GM19397 (cell line): ENCODE results near the gene FBXW12.
"Not testable (repeated sequence)": the region's sequence is repeated elsewhere in the genome, so short reads cannot be mapped to it uniquely, and the experiment has no call there.

Source experiments
- ATAC-seq: cut with Tn5 transposase; IDR thresholded peaks from one replicate; pipeline ENCODE4 v1.9.1; 2021; ENCODE audit warnings: mild to moderate bottlenecking, moderate library complexity; ENCODE audit not compliant: unreplicated experiment

The FBXW12 gene, protein sequence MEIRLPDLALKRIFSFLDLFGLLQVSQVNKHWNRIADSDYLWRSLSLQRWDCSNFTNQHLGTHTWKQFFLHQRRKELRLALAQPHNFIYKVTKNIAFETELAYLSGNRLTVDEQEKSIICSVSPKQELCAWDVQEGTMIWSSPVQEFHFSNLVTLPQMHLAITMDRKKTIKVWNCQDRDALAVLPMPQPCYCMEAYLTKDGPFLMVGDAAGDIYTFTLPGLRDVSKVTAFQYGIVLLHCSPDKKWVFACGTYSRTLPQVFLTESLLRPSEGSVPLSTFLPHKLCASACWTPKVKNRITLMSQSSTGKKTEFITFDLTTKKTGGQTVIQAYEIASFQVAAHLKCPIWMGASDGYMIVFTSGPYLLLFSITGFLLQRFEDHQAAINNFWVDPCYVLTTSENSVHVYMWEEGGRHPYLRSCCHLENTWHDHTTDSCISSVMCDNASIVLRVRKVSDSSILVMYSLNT

DNA sequence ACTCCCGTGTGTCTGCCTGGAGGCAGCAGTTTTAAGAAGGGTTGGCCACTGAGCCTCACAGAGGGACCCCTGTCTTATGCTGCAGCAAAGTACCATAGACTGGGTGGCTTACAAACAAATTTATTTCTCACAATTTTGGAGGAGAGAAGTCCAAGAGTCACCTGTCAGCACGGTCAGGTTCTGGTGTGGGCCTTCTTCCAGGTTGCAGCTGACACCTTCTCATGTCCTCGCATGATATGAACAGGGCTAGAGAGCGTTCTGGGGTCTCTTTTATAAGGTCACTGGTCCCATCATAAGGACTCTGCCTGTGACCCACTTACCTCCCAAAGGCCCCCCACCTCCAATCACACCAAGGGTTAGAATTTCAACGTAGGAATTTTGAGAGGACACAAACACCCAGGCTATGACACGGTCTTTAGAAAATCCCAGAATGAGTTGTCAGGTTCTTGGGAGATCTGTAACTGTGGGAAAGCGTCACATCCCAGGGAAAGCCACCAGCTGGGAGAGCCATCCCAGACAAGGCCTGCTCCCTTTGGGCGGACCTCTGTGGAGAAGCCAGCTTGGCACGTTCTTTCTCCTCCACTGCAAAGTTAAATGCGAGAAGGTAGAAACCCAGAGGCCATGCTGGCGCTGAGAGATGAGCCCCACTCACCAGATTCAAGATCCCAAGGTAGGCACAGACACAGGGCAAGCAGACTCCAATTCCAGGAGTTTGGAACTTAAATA, at the start of gene FBXW12:
TSS of gene FBXW12 (plus strand) at position 569 of the 726 bp plus-strand sequence. CDS start 549 bp downstream, outside the sequence.
- no peak for ATAC-seq

DNA sequence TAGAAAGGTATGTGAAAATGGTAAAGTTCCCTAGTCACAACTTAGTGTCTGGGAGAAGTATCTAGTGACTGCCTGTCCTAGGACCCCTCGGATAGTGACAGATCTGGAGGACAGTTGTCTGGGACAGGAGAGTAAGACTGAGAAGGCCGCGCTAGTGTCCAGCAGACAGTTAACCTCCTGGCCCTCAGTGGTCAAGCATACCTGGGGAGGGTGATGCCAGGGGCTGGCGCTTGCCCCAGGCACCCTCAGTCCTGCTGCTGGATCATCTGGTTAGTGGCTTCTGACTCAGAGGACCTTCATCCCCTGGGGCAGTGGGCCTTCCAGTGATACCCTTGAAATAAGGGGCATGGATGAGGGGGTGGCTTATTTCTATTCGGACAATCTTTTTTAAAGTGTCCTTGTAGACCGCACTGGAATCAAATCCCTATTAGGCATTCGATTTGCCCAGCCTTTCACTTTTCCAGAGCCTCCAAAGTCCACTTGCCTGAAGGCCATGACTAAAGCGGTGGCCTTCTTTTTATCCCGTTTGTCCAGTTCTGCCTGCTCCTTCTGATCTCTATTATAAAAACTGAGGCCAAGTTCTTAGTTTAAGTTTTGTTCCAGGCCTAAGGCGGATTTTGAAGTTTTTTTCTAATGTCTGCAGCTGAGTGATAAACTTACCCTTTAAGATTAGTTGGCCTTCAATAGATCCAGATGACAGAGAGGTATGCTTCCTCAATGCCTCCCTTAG, 40.1 kb upstream of the FBXW12 start:
- not testable (repeated sequence) for ATAC-seq

DNA sequence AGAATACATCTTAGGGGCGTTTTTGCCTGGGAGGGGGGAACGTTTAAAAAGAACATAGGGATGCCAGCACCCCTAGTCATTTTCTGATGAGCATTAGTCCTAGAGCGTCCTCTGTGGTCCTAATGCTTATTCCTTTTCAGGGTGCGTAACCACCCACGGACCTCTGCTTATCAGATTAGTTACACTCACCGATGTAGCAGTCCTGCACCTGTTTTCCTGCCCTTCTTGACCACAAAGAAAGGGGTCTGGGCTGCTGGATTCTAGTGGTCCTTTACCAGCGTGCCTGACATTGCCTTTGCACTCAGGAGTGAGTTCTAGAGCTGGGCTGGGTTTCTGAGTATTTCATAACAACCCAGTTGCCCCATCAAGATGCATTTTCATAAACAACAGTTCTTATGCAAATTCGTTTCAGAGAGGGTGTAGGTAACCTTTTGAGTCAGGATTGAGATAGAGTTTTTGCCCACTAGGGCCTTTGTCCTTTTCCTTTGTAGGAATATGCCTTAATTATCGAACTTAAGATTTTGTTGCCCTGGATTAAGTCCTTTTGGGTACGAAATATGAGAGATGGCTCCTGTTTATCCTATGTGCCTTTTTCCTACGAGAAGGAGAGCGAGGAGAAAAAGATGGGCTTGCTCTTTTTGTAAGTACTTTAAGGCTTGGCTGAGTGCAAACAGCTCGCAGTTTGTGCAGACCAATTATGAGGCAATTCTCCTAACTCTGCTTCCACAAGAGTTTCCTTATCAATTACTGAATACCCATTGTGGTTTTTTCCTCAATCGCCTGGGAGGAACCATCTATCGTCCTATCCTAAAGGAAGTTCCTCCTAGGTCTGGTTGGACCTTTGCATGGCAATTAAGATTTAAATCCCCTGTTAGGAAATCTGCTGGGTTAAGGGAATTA, 38.4 kb upstream of the FBXW12 start, which contains the start of gene SPINK8:
TSS of gene SPINK8 (minus strand) at position 316 of the 900 bp plus-strand sequence. CDS start 5,320 bp downstream, outside the sequence.
- ATAC-seq, result not testable (repeated sequence)

DNA sequence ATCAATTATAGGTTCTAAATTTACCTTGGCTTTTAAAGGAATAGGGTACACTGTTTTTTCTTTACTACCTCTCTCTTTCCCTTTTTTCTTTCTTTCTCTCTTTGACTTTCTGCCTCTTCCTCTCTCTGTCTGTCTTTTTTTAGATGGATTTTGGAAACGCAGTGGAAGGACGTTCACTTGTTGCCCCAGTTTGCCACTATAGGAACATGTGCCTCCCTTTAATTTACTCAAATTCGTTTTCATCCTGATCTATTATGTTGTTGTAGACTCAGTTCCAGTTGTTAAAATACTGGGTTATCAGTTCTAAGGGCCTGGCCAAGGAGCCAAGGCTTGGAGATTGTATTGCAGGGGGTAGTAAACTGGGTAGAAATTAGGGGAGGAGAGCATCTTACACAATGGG, 37.4 kb upstream of the FBXW12 start:
- ATAC-seq, result no peak

DNA sequence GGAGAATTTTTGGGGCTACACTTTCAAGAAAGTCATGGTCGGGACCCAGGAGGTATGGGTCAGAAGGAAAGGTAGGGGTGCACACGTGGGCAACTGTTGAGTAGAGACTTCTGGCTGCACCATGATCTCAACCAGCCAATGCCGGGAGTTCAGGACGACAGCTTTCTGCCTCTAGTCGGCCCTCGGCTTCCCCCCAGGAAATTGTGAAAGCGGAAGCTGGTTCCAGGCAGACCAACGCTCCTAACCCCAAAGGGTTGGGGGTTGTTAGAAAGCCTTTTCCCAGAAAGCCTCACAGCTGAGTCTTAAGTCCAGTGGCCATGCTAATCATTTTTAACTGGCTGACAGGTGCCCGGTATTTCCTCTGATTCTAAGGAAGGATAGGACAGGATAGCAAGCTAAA, 36.7 kb upstream of the FBXW12 start:
- not testable (repeated sequence) for ATAC-seq

DNA sequence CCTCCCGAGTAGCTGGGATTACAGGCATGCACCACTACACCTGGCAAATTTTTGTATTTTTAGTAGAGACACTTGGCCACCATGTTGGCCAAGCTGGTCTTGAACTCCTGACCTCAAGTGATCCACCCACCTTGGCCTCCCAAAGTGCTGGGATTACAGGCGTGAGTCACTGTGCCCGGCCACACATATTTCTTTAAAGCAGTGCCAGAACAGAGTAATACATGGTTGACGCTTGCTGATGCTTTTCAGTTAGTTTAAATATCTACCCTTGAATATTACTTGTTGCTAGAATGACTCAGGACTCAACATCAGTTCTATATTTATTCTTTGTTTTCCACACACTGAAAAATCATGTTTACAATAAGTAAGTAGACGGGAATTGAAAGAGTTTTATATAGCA, 34.5 kb upstream of the FBXW12 start:
- ATAC-seq, result not testable (repeated sequence)

DNA sequence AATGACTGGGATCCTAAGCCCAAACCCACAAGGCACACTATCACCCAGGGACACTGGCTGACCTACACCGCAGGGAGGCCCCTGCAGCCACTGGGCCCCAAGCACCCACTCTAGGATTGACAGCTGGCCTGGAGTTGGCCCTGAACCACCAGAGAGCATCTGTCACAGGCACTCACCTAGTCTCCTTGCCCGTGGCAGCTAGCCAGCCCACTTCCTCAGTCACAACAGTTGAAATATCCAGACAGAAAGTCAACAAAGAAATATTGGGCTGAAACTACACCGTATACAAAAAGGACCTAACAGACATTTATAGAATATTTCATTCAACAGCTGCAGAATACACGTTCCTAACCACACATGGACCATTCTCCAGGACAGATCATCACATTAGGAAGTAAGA, 33.4 kb upstream of the FBXW12 start:
- no peak for ATAC-seq

DNA sequence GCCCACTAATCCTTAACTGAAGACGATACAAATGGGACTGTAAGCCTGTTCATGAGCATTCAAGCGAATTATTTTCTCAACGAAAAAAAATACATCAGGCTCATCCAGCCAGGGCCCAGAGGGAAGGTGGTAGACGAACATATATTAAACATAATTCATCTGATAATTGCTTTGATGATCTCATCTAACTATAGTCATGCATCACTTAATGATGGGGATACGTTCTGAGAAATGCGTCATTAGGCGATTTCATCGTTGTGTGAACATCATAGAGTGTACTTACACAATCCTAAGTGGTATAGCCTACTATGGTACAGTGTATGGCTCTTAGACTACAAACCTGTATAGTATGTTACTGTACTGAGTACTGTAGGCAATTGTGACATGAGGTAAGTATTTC, 28.6 kb upstream of the FBXW12 start:
- ATAC-seq, result no peak

DNA sequence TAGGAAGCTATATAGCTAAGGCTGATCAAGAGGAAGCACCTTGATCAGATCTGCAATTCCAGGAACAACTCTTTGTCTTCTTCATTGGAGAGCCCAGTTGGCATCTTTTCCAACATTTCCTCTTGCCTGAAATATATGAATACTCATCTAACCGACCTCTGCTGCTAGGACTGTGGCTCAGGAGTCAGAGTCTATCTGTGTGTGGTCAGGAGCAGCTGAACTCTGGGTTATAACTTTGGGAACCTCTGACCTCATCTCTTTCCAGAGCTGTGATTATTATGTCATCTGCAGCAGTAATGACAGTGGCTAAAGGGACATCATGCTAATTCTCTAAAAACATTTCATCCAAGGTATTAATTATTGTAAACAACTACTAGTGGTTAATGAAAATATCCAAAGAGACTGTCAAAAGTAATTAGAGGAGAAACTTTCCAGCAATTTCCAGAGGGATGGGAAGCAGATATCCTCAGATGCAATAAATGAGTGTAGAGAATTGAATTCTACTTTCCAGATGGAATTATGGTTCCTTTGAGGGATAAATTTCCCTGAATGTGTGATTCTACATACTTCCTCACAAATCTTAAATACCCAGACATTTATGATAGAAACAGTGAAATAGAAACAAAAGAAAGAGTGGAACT, 27.0 kb upstream of the FBXW12 start:
- no peak for ATAC-seq

DNA sequence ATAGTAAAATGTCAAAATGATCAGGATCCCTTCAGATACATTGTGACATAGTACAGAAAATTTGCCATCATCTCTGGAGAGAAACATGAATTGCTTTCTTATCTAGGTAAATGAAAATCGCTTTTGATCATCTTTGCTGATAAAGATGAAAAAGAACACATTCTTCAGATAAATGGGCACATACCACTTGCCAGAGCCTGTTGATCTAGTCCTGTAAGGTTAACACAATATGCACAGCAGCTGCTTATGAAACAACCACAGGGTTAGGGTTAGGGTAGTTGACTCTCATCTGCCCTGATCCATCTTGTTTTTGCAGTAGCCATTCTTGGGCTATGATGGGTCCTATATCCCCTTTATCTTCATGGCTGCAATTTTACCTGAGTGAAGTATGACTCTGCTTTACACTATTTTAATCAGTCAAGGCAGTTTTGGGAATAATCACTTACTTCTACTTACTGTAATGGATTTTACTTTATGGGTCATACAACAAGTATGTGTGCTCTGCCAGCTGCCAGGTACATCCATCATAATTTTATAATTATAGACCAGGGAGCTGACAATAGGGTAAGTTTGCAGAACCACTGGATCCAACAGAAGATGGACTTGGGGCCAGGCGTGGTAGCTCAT, 26.0 kb upstream of the FBXW12 start:
- no peak for ATAC-seq

DNA sequence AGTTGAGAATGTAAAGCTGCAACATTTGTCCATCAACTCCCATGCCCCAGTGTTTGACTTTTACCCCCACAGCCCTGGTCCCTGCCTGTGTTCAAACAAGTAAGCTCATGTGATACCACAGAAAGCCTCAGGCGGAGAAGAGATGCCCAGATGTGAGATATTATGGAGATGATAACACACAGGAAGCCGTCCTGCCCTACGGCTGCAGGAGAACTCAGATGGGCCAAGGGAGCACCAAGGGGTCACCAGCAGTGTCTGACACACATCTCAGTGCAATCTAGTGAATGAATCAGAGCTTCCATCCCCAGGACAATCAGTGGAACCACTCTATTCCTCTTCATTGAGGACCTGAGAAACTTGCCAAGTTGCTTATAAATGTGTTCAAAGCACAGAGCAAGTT, 24.5 kb upstream of the FBXW12 start:
- no peak for ATAC-seq

DNA sequence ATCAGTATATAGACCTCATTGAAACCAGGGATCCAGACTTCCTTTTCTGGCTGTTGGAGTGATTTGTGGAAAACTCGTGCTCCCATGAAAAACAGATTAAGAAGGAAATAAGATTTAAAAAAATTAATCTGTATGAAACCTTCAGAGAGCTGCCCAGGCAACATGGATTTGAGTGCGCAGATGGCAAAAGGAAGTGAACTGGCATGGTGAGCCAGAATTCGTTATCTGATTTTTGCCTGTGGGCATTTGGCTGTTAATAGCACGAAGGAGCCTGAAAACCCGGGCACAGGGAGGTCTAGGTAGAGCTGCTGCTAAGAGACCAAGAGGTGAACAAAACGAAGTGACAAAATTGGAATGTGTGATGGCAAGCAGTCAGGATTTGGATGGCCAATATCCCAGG, 19.5 kb upstream of the FBXW12 start:
- ATAC-seq, result no peak

DNA sequence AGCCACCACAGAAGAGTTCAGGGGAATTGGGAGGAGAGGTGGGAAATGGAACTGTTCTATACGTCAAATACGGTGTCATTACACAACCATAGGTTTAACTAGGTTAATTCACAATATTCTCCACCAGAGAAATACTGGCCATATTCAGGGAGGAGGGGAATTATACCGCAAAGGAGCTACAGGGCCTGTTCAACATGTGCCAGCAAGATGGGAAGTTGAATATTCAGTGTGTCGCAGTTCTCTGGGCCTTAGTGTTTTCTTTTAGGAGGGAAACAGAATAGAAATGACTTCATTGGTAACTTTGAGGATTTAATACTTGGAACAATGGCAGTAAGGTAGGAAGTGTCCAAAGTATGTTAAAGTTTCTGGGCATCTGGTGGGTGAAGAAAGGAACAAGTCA, 18.0 kb upstream of the FBXW12 start:
- ATAC-seq, result no peak

DNA sequence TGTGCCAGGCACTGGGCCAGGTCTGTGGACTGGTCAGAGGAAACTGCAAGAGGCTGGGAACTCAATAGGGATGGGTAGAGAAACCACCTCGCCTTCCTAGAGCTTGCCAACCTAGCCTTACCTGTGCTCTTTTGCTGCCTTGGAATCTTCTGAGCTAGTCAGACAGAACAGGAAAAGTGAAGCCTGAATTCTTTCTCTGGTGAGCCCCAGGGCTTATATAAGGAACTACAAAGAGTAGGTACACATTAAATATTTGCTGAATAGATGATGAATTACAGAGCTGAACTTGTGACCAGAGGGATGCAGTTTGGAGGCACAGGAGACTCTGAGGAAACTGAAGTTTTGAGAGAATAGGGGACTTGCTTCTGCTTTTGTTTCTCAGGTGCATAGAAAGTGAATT, 15.6 kb upstream of the FBXW12 start:
- no peak for ATAC-seq

DNA sequence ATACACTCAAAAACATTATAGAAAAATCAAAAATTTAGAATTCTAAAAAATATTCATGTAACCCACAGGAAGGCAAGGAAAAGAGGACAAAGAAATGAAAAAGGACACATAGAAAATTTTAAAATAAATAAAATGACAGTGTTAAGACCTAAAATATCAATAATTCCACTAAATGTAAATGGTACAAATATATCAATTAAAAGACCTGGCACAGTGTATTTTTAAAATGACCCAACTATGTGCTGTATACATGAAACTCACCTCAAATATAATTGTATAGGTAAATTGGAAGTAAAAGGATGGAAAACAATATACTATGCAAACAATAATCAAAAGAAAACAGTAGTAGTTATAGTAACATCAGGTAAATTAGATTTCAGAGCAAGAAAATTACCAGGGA, 10.1 kb upstream of the FBXW12 start:
- ATAC-seq, result no peak

DNA sequence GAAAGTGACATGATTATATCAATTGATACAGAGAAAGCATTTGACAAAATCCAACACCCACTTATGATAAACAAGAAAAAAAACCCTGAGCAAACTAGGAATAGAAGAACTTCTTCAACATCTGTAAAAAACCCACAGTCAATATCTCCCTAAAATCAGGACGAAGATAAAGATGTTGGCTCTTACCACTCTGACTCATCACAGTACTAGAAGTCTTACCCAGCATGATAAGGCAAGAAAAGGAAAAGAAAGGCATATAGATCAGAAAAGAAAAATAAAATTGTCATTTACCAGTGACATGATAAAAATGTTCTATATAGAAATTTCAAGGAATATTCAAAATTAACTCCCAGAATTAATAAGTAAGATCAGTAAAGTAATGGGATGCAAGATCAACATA, 7.2 kb upstream of the FBXW12 start:
- ATAC-seq, result no peak

DNA sequence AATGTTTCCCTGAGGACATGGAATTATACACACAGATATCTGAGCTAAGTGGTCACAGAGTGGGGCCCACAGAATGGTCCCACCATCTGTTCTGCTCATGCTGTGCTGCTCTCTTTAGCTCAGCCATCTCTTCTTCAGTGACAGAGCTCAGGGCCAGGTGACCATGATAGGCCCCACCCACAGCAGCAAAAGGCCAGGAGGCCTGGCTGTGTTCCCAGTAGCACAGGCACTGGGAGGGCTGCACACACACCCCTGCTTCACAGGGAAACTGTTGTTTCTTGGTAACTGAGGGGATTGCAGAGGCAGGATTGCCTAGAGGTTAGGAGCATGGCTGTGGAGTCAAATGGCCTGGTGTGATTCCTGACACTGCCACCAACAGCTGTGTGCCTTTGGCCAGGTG, 4.8 kb upstream of the FBXW12 start:
- ATAC-seq, result no peak

DNA sequence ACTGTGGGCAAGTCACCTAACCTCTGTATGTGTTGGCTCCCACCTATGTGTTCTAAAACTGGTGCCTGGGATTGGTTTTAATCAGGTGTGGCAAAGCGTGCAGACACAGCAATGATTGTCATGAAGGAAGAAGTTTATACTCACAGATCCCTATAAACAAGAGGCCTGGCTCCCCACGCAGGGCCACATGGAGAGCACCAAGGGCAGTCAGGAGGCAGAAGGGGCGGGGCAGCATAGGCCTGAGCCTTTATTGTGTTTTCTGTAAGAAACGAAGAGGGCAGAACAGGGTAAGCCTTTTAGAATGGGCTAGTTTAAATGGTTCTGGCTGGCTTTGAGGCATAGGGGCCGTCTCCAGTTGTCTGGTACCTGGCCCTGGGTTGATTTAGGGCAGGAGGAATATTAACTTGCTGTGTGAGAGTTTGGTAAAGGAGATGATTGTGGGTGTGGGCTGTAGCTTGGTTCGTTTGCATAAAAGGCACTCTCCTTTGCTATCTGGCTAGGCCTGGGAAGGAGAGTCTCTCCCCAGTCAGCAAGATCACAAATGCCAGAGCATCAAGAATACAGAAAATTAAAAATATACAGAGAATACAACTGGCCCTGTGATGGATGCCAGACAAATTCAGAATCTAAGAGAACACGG, 2.2 kb upstream of the FBXW12 start:
- ATAC-seq, result no peak

DNA sequence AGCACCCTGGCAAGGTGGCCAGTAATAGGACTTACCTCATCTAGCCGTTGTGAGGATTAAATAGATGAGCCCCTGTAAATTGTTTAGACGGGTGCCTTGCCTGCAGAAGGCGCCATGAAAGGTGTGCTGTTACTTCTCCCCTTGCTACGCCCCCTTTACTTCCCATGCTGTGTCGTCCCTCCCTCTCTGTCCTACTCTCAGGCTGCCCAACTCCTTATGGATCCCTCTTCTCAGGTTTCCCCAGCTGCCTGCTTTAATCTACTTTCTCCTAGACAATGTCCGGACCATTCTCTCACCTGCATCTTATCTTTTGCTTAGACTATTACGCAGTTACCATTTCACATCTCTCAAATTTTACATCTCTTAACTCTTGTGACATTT, 1.7 kb upstream of the FBXW12 start:
- no peak for ATAC-seq
